ENCODE data around the gene RNLS.
"Not testable (repeated sequence)": the region's sequence is repeated elsewhere in the genome, so short reads cannot be mapped to it uniquely, and the experiment has no call there.

RNLS gene

GRCh38 chr10:88361995-88362807, 220.9 kb downstream of the RNLS start:
- DNase-seq (ENCODE audit: low read depth), result no peak
- no peak overlapping the region for H3K4me3 ChIP-seq (ENCODE audit: control insufficient read depth, low read depth, low read length)
- no peak for TF ChIP-seq CTCF (conservative IDR thresholded peaks at IDR 0.05; ENCODE audit: control insufficient read depth, insufficient read depth, low read depth, low read length)

DNA sequence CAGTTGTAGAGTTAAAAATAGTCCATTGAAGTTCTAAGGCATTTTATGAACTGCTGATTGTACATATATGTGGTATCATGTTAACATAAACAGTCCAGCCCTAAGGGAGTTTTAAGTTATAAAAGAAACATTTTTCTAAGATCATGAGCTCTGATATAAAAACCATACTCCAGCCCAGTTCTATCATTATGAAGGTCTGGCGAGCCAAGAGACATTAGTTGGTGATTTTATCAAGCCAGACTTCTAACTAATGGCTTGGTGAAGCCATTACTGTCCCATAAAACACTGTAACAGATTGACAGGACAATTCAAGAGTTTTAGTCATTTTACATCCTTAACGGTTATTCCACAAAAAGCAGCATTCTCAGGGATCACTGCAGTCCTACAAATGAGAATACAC, 221.6 kb downstream of the RNLS start:
- H3K4me3 ChIP-seq (ENCODE audit: control insufficient read depth, low read depth, low read length), result no peak overlapping the region
- TF ChIP-seq CTCF (conservative IDR thresholded peaks at IDR 0.05; ENCODE audit: control insufficient read depth, insufficient read depth, low read depth, low read length), result no peak
- no peak for DNase-seq (ENCODE audit: low read depth)

- H3K4me3 ChIP-seq (ENCODE audit: control insufficient read depth, low read depth, low read length); DNase-seq (ENCODE audit: low read depth): not testable (repeated sequence)
Measured at GRCh38 chr10:88355750-88356149, 227.4 kb downstream of the RNLS start.

DNA sequence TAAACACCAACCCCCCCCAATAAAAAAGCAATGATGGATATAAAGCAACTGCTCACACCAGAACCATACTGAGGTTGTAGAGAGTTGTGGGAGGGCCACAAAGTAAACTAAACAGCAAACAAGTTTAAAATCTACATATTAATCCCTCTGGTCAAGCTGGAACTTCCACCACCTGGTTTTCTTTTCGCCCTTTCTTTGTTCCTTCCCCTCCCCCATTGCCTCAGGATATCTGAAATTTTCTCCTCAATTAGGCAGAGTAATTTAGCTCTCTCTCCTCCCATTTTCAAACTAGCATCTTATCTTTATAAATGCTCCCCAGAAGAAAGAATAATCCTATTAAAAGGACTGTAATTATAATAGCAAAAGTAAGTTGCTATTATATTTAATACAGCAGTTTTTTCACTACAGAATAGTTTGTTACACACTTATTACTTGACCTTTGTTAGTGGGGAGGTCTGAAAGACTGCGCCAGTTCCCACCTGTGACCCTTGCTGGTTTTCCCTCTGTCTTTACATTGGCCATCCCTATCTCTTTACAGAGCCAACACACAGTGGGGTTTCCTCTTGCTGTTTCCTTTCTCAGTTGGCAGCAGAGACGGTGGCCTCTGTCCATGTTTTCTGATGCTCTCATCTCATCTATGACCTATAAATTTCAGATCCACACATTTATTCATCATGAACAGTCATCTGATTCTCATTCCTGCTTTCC, 235.4 kb downstream of the RNLS start:
- H3K4me3 ChIP-seq (ENCODE audit: control insufficient read depth, low read depth, low read length), result no peak overlapping the region
- no peak for TF ChIP-seq CTCF (conservative IDR thresholded peaks at IDR 0.05; ENCODE audit: control insufficient read depth, insufficient read depth, low read depth, low read length)
- DNase-seq (ENCODE audit: low read depth), result no peak

DNA sequence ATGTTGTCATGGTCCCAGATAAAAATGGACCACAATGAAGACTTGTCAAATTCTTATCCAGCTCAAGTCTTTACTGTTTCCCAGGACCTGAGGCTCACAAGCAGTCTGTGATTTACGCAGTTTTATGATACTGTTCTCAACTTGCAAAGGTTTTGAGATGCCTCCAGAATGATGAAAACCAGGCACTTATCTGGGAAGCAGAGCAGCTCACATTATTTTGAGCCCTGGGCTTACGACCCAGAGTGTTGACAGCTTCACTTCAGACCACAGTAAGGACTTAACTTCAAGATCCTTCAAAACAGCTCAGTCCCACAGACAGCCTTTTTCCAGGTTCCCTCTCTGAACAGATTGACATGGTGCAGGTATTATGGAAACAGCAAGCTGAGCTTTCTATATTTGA, 236.1 kb downstream of the RNLS start:
- no peak for TF ChIP-seq CTCF (conservative IDR thresholded peaks at IDR 0.05; ENCODE audit: control insufficient read depth, insufficient read depth, low read depth, low read length)
- no peak overlapping the region for H3K4me3 ChIP-seq (ENCODE audit: control insufficient read depth, low read depth, low read length)
- no peak for DNase-seq (ENCODE audit: low read depth)

GRCh38 chr10:88346144-88346977, 236.8 kb downstream of the RNLS start:
- no peak for DNase-seq (ENCODE audit: low read depth)
- H3K4me3 ChIP-seq (ENCODE audit: control insufficient read depth, low read depth, low read length), result no peak overlapping the region
- TF ChIP-seq CTCF (conservative IDR thresholded peaks at IDR 0.05; ENCODE audit: control insufficient read depth, insufficient read depth, low read depth, low read length), result no peak
